ENCODE measurements around the gene PRAMEF8.
A peak's percentile ranks its signal among the peaks of the same experiment; 100 is the strongest.
"Not testable (repeated sequence)": the region's sequence is repeated elsewhere in the genome, so short reads cannot be mapped to it uniquely, and the experiment has no call there.

The PRAMEF8 gene

DNA sequence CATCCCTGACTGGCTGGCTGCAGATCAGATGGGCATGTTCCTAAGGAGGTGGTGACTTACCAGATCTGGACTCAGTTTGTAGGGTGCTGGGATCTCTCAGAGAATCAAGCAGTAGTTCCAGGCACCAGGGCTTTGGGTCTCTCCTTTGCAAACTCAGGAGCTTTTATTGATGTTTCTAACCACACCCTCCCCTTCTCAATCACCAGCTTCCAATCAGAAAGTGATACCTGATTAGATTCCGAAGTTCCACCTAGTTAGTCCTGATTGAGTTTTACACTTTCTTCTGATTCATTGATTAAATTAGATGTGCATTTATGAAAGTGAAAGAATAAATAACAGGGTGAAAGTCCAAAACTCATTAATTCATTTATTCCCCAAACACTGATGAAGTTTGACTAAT, at the start of gene PRAMEF8:
Gene PRAMEF8 (minus strand): TSS at position 101 of the 400 bp plus-strand sequence. CDS start 1,046 bp downstream, outside the sequence.
- DNase-seq: not testable (repeated sequence)

GRCh38 chr1:13315281-13315680, 30.3 kb upstream of the PRAMEF8 start, which contains the start of gene PRAMEF15:
Gene PRAMEF15 (plus strand): TSS chr1:13315581. CDS start chr1:13318408, 2,827 bp downstream.
- DNase-seq: not testable (repeated sequence)

GRCh38 chr1:13303239-13303638, 18.3 kb upstream of the PRAMEF8 start, which contains the start of gene PRAMEF33:
Gene PRAMEF33 (plus strand): TSS chr1:13303539. CDS start chr1:13305955, 2,416 bp downstream.
- not testable (repeated sequence) for DNase-seq

GRCh38 chr1:13302197-13302596, 17.3 kb upstream of the PRAMEF8 start:
- DNase-seq: not testable (repeated sequence)

GRCh38 chr1:13298699-13299098, 13.8 kb upstream of the PRAMEF8 start:
- DNase-seq: not testable (repeated sequence)

DNA sequence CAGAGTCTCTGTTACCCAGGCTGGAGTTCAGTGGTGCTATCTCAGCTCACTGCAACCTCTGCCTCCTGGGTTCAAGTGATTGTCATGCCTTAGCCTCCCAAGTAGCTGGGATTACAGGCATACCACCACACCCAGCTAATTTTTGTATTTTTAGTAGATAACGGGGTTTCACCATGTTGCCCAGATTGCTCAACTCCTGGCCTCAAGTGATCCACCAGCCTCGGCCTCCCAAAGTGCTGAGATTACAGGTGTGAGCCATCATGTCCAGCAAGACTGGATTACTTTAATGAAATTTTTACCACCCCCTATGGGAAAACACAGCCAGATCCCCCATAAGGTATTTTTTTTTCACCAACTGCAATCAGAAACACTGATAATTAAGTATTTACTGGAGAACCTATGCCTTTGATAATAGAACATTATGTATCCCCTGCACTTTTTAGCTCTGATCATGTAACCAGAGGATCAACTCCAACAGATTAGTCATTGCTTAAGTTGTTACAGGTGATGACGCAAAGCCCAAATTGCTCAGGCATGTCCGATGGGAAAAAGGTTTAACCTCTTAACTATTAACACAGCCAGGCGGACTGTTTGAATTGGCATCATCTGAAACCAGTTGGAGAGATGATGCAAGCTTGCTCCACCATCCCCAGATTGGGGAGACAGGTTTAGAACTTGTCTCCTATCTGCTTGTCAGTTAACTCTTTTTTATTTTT, 12.4 kb upstream of the PRAMEF8 start:
- not testable (repeated sequence) for DNase-seq

DNA sequence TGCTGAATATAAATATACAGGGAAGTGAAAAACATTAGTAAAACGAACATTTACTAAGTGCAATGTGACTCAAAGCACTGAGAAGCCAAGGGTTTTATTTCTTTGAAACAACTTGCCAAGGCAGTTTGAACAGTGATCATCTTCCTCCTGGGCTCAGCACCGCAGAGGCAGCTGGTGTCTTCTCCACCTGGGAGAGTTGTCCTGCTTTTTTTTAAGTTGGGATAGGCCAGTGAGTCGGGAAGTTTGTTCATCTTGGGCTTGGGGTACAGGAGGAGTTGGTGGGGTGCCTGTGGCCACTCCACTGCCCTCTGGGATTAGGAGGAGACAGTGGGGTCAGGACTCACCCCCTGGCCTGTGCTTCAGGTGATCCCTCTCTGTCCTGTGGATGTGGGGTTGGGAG, 4.1 kb upstream of the PRAMEF8 start:
- not testable (repeated sequence) for DNase-seq

- DNase-seq: not testable (repeated sequence)
These were observed 5.3 kb downstream of the PRAMEF8 start for GRCh38 chr1:13279617-13280016.

DNA sequence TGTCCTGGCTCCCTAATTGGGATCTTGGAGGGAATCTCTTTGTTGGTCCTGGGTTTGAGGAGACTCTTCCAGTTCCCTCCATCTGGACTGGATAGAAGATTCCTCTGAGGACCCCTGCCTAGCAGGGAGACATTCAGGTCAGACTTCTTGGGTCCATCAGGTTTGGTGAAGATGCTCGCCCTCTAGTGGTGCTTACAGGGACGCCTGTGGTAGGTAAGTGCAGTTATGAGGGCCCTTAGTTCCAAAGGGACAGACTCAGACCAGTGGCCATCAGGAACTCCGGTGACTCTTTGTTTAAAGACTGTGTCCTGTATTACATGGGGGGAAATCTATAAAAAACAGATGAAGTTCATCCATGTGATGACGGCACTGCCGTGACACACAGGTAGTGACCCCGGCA, 7.9 kb downstream of the PRAMEF8 start:
- DNase-seq: not testable (repeated sequence)

DNA sequence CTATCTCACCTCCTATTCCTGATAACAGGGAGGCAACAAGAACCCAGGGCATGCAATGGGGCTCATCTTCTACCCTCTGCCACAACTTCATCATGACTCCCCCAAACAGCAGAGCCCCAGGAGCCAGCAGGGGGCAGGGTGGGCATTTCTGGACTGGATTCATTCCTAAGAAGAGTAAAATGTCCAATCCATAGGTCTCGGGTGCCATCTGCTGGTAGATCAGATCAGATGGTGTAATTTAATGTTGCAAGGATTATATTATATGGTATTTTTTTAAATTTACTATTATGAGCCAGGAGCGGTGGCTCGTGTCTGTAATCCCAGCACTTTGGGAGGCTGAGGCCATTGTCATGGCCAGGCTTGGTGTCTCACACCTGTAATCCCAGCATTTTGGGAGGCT, 19.8 kb downstream of the PRAMEF8 start:
- not testable (repeated sequence) for DNase-seq

- not testable (repeated sequence) for DNase-seq
These were observed 31.0 kb downstream of the PRAMEF8 start, which contains the start of gene PRAMEF5 for GRCh38 chr1:13253898-13254297. Gene PRAMEF5 (plus strand): TSS chr1:13254198. CDS start chr1:13259269, 5,071 bp downstream.

GRCh38 chr1:13247122-13247521, 37.8 kb downstream of the PRAMEF8 start:
- DNase-seq: not testable (repeated sequence)

GRCh38 chr1:13246554-13246871, 38.4 kb downstream of the PRAMEF8 start:
- not testable (repeated sequence) for DNase-seq

- not testable (repeated sequence) for DNase-seq
These were observed 38.9 kb downstream of the PRAMEF8 start for GRCh38 chr1:13245841-13246553.

DNA sequence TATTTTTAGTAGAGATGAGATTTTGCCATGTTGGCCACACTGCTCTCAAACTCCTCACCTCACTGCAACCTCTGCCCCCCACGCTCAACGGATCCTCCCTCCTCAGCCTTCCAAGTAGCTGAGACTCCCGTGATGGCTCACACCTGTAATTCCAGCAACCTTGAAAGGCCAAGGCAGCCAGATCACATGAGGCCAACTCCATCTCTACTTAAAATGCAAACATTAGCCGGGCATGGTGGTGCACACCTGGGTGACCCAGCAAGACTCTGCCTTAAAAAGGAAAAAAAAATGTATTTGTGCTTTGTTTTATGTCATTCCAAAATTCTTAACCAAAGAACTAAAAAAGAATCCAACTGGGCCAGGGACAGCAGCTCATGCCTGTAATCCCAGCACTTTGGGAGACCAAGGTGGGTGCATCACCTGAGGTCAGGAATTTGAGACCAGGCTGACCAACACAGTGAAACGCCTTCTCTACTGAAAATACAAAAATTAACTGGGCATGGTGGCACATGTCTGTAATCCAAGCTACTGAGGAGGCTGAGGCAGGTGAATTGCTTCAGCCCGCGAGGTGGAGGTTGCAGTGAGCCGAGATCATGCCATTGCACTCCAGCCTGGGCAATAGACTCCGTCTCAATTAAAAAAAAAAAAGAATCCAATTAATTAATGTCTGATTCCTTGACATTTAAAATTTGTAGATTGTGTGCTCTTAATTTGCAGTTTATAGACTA, 41.2 kb downstream of the PRAMEF8 start:
- DNase-seq: not testable (repeated sequence)

DNA sequence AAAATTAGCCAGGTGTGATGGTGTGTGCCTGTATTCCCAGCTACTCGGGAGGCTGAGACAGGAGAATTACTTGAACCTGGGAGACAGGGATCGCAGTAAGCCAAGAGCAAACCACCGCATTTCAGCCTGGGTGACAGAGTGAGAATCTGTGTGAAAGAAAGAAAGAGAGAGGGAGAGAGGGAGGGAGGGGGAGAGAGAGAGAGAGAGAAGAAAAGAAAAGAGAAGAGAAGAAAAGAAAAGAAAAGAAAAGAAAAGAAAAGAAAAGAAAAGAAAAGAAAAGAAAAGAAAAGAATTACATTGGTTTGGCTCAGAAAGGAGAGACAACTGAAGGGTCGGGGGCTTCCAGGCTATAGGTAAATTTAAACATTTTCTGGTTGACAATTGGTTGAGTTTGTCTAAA, 45.3 kb downstream of the PRAMEF8 start:
- DNase-seq: not testable (repeated sequence)

- DNase-seq: not testable (repeated sequence)
These were observed 47.4 kb downstream of the PRAMEF8 start for GRCh38 chr1:13237572-13237971.

- DNase-seq: peak; percentile 2
These were observed 50.9 kb downstream of the PRAMEF8 start for GRCh38 chr1:13234057-13234456.

DNA sequence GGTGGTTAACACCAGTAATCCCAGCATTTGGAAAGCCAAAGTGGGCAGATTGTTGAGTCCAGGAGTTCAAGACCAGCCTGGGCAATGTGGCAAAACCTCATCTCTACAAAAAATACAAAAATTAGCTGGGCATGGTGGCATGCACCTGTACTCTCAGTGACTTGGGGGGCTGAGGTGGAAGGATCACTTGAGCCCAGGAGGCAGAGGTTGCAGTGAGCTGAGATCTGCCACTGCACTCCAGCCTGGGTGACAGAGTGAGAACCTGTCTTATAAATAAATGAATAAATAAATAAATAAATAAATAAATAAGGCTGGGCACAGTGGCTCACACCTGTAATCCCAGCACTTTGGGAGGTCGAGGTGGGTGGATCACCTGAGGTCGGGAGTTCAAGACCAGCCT, 52.9 kb downstream of the PRAMEF8 start:
- not testable (repeated sequence) for DNase-seq

All from NCI-H1092 treated with DMSO at 0.1 percent for 48 hours (cell line).